ENCODE results near the gene UST. TPM values are rescaled to one million over a fixed set of nuclear protein-coding genes. Genes with fewer than 3 reads are reported as not detected.
"Not testable (repeated sequence)": the region's sequence is repeated elsewhere in the genome, so short reads cannot be mapped to it uniquely, and the experiment has no call there.

The UST gene
- total RNA-seq, 1 donor from 2014 or later, result 9.7 TPM

GRCh38 chr6:148850964-148851363 lies 104.1 kb downstream of the UST start:
- H3K9me3 Mint-ChIP-seq, result peaks cover 15% of the 10 kb centered on the region
- no peak overlapping the region for H3K4me3 Mint-ChIP-seq
- TF ChIP-seq CTCF (conservative IDR thresholded peaks at IDR 0.05), result no peak
- H3K4me1 Mint-ChIP-seq (ENCODE audit: unreplicated experiment), result peaks cover 45% of the 10 kb centered on the region
- no peaks in the 10 kb centered on the region for H3K27me3 Mint-ChIP-seq
- H3K36me3 Mint-ChIP-seq, result peaks cover 3% of the 10 kb centered on the region
- no peak for DNase-seq (ENCODE audit: extremely low spot score, unreplicated experiment)
- no peak overlapping the region for H3K27ac Mint-ChIP-seq

GRCh38 chr6:148851683-148852556 lies 105.1 kb downstream of the UST start:
- peaks cover 3% of the 10 kb centered on the region for H3K36me3 Mint-ChIP-seq
- no peak for TF ChIP-seq CTCF (conservative IDR thresholded peaks at IDR 0.05)
- H3K27me3 Mint-ChIP-seq, result no peaks in the 10 kb centered on the region
- H3K4me1 Mint-ChIP-seq (ENCODE audit: unreplicated experiment), result peaks cover 45% of the 10 kb centered on the region
- no peak overlapping the region for H3K4me3 Mint-ChIP-seq
- no peak overlapping the region for H3K27ac Mint-ChIP-seq
- DNase-seq (ENCODE audit: extremely low spot score, unreplicated experiment), result no peak
- peaks cover 15% of the 10 kb centered on the region for H3K9me3 Mint-ChIP-seq

- H3K4me3 Mint-ChIP-seq, result no peak overlapping the region
- H3K9me3 Mint-ChIP-seq, result peaks cover 15% of the 10 kb centered on the region
- no peak for DNase-seq (ENCODE audit: extremely low spot score, unreplicated experiment)
- peaks cover 3% of the 10 kb centered on the region for H3K36me3 Mint-ChIP-seq
- no peak for TF ChIP-seq CTCF (conservative IDR thresholded peaks at IDR 0.05)
- peaks cover 42% of the 10 kb centered on the region for H3K4me1 Mint-ChIP-seq (ENCODE audit: unreplicated experiment)
- H3K27ac Mint-ChIP-seq, result no peak overlapping the region
- H3K27me3 Mint-ChIP-seq, result no peaks in the 10 kb centered on the region
Observed at GRCh38 chr6:148852688-148853087, 105.9 kb downstream of the UST start.

- Mint-ChIP-seq H3K4me1 (ENCODE audit: unreplicated experiment) (peaks cover 37% of the 10 kb centered on the region), H3K9me3 (peaks cover 15% of the 10 kb centered on the region)
- H3K4me3 Mint-ChIP-seq; H3K36me3 Mint-ChIP-seq; H3K27ac Mint-ChIP-seq; H3K27me3 Mint-ChIP-seq; DNase-seq (ENCODE audit: extremely low spot score, unreplicated experiment): not testable (repeated sequence)
Observed at GRCh38 chr6:148853113-148853512, 106.3 kb downstream of the UST start.

GRCh38 chr6:148854096-148854495 lies 107.3 kb downstream of the UST start:
- TF ChIP-seq CTCF (conservative IDR thresholded peaks at IDR 0.05), result no peak
- Mint-ChIP-seq H3K27me3 (no peaks in the 10 kb centered on the region), H3K9me3 (peaks cover 15% of the 10 kb centered on the region), H3K4me3 (peak overlapping the region; percentile 27), H3K36me3 (peaks cover 3% of the 10 kb centered on the region), H3K4me1 (ENCODE audit: unreplicated experiment) (peaks cover 37% of the 10 kb centered on the region), H3K27ac (peak overlapping the region; percentile 54)
- DNase-seq (ENCODE audit: extremely low spot score, unreplicated experiment), result no peak

- Mint-ChIP-seq H3K4me3 (no peak overlapping the region), H3K4me1 (ENCODE audit: unreplicated experiment) (peaks cover 37% of the 10 kb centered on the region), H3K9me3 (peaks cover 15% of the 10 kb centered on the region), H3K36me3 (peaks cover 3% of the 10 kb centered on the region), H3K27ac (no peak overlapping the region), H3K27me3 (no peaks in the 10 kb centered on the region)
- no peak for TF ChIP-seq CTCF (conservative IDR thresholded peaks at IDR 0.05)
- no peak for DNase-seq (ENCODE audit: extremely low spot score, unreplicated experiment)
Observed at GRCh38 chr6:148854992-148855391, 108.2 kb downstream of the UST start.
